HUDEP-2 (cell line): ENCODE data around the gene RSPH10B2.
"Not testable (repeated sequence)": the region's sequence is repeated elsewhere in the genome, so short reads cannot be mapped to it uniquely, and the experiment has no call there.

Source experiments
- DNase-seq, 76 experiments: peaks; one replicate each; lab custom pipeline; 2025; ENCODE audit not compliant: unreplicated experiment in 76 of 76; lab: John Stamatoyannopoulos, UW

The RSPH10B2 gene

DNA sequence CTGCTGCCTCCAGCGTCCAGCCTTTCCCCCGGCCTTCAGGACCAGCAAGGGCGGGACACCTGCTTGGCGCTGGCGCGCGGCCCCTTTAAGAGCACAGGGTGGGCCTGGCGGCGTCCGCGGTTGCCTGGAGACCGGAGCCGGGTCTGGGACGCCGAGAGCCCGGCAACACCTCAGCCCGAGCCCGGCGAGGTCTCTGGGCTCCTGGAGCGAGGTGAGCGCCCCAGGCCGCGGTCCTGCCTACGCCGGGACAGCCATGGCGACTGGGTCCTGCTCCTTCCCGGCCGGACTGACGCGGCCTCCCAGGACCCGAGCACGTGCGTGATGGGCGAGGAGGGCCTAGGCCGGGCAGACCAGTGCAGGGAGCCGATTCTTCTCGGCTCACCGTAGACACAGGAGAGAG lies at the start of gene RSPH10B2:
RSPH10B2 (plus strand) TSS at position 140 of the 400 bp plus-strand sequence. CDS start 3,575 bp downstream, outside the sequence.
- not testable (repeated sequence) for DNase-seq

- DNase-seq: peak in 50 of 76 experiments; percentile 2 to 55 (median 29)
These were observed 47.8 kb upstream of the RSPH10B2 start for GRCh38 chr7:6705959-6706665.

- peak; percentile 15 to 98 (median 92) for DNase-seq
These were observed 47.1 kb upstream of the RSPH10B2 start, which contains the start of gene ZNF12 for GRCh38 chr7:6706666-6707407. ZNF12 (minus strand) TSS chr7:6706947; CDS start chr7:6705173, 1,774 bp downstream.

GRCh38 chr7:6708304-6708703 lies 45.6 kb upstream of the RSPH10B2 start:
- DNase-seq: no peak

- DNase-seq: no peak
These were observed 44.1 kb upstream of the RSPH10B2 start for GRCh38 chr7:6709808-6710207.

DNA sequence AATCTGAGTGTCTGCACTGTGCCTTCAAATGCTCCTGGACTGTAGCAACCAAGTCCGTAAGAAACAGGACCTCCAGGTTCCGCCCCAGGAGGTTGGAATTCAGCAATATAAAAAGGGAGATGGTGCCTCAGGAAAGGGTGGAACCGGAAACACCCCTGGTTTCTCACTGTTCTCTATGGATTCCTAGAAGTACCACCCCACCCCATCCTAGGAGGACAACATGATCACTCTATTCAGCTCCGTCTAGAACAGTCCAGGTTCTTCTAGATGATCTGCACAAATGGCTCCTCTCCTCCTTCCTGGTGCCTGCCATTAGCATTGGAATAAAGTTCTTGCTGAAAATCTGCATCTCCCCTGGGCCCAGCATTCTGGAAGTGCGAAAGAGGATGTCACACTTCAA lies 39.5 kb upstream of the RSPH10B2 start:
- DNase-seq: no peak

- not testable (repeated sequence) for DNase-seq
These were observed 38.0 kb upstream of the RSPH10B2 start for GRCh38 chr7:6715898-6716297.

DNA sequence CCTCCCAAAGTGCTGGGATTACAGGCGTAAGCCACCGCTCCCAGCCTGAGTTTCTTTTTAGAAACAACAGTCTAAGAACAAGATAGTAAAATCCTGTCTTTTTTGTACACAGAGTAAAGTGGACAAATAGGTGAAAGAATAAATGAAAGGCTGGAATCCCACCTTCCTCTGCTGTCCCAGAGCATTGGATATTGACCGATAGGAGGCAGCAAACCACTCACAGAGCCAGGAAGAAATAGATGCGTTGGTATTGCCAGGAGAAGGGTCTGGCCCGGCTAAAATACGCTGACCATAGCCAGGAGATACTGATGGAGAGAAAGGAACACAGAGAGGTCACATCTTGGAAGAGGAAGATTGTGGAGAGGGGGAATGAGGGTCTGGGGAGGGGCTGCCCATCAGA lies 35.8 kb upstream of the RSPH10B2 start:
- no peak for DNase-seq

GRCh38 chr7:6724351-6724750 lies 29.6 kb upstream of the RSPH10B2 start:
- not testable (repeated sequence) for DNase-seq

DNA sequence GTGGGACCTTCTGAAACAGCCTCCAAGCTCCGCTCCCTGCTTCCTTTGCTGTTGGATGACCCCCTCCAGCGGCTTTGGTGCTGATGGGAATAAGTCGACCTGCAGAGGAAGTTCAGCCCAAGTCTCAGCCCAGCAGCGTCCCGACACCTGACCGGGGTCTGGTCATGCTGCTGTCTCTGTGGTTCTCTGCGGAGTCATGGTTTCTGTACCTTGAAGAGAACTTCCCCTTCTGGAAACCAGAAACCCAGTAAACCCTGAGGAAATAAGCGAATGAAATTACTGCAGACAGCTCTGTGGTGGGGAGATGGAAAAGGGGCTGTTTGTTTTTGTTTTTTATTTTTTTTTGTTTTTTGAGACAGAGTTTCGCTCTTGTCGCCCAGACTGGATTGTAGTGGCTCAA lies 28.9 kb upstream of the RSPH10B2 start:
- no peak for DNase-seq

- not testable (repeated sequence) for DNase-seq
These were observed 27.6 kb upstream of the RSPH10B2 start for GRCh38 chr7:6726341-6726740.

- DNase-seq: no peak
These were observed 26.2 kb upstream of the RSPH10B2 start for GRCh38 chr7:6727663-6728062.

GRCh38 chr7:6728893-6729491 lies 24.9 kb upstream of the RSPH10B2 start:
- not testable (repeated sequence) for DNase-seq

DNA sequence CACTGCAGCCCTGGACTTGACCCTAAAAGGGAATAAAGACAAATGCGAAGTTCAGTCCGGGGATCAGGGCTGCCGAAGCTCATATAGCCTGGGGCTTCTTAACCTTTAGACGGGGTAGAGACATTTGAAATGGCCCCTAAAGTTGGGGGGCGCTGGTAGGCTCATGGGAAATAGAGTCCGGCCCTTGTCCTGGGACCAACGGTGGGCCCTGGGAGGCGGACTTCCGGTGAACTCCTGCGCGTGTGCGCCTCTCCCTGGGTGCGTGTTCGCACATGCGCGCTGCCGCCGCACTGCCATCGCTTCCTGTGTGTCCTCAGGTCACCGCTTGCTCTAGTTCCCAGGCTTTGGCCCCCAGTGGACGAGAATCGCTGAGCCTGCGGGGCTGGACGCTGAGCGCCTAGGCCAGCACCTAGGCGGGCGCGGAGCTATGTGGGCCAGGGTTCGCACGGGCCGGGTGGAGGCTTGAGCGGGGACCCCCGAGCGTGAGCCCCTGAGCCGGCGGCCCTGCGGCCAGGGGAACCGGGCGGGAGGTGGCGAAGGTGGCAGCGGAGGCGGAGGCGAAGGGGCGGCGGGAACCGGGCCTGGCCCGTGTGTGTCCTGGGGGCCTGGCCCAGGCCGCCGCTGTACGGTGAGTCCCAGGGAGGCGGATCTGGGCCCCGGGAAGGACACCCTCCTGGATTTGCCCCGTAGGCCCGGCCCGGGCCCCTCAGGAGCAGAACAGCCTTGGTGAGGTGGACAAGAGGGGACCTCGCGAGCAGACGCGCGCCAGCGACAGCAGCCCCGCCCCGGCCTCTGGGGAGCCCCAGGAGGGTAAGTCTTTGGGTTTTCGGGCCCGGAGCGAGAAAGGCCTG lies 24.2 kb upstream of the RSPH10B2 start:
- peak; percentile 24 to 93 (median 82) for DNase-seq

GRCh38 chr7:6730343-6730633 lies 23.6 kb upstream of the RSPH10B2 start:
- DNase-seq: peak in 10 of 76 experiments; percentile 1 to 35 (median 12)

- DNase-seq: not testable (repeated sequence)
These were observed 15.5 kb upstream of the RSPH10B2 start for GRCh38 chr7:6738415-6738814.

- DNase-seq: not testable (repeated sequence)
These were observed 9.3 kb upstream of the RSPH10B2 start for GRCh38 chr7:6744410-6745100.

DNA sequence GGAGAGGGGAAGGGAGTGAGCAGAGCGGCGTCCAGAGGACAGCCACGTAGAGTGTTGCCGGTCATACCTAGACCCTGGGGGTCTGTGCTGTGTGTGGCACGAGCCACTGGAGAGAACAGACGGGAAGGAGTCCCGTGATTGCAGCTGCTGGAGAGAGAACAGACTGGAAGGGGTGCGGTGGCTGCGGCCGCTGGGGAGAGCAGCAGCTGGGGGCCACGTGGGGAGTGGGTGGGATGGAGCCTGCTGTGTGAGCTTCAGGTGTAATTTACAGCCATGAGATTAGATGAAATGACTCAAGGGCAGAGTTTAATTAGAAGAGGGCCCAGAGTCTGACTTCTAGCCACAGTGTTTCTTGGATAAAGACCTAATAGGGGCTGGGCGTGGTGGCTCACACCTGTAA lies 4.6 kb upstream of the RSPH10B2 start:
- not testable (repeated sequence) for DNase-seq

- not testable (repeated sequence) for DNase-seq
These were observed 3.7 kb upstream of the RSPH10B2 start for GRCh38 chr7:6750173-6750572.

DNA sequence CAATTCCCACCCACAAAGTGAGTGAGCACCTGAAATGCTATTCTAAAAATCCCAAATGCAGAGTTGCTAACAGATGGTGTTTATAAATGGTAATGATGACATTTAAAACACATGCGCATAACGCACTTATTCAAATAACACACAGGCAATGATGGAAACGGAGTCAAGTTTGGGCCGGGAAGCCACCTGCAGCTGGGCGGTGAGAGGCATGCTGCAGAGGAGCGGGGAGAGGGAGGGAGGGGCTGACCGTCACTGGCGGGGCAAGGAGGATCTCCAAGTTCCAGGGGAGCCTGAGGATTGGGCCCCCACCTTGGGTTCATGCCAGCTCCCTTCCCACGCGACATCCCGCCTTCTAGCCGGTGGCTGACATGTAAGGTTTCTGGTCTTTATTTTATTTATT lies 7.3 kb downstream of the RSPH10B2 start:
- DNase-seq: not testable (repeated sequence)
